K562 (cell line): ENCODE data around the gene GLOD4. TPM values are rescaled to one million over a fixed set of nuclear protein-coding genes. Genes with fewer than 3 reads are reported as not detected.
A peak's percentile ranks its signal among the peaks of the same experiment; 100 is the strongest.

Source experiments
- AFF1 ChIP-seq, 2 experiments: fragments of 450-650 bp; IDR thresholded peaks; 2 replicates each; pipeline ENCODE4 v1.6.1; 2018; ENCODE audit warnings: mild to moderate bottlenecking in 2 of 2, low read depth in 1 of 2; ENCODE audit not compliant: partially characterized antibody in 2 of 2
- CBFA2T3 ChIP-seq: fragments of 450-650 bp; IDR thresholded peaks from 2 replicates; pipeline ENCODE4 v1.6.1; 2017
- HDAC1 ChIP-seq, 2 experiments: fragments of 450-650 bp; IDR thresholded peaks; 2 replicates each; pipeline ENCODE4 v1.6.1; 2016 to 2017; ENCODE audit warnings: inconsistent platforms in 1 of 2, mild to moderate bottlenecking in 1 of 2, moderate library complexity in 1 of 2
- HMBOX1 ChIP-seq: sonication (generic); IDR thresholded peaks from 2 replicates; pipeline ENCODE4 v1.6.1; 2016
- KAT8 ChIP-seq: fragments of 450-650 bp; IDR thresholded peaks from 2 replicates; pipeline ENCODE4 v1.6.1; 2016; ENCODE audit warnings: low read depth, mild to moderate bottlenecking
- MTA1 ChIP-seq: fragments of 450-650 bp; IDR thresholded peaks from 2 replicates; pipeline ENCODE4 v1.6.1; 2017; ENCODE audit warnings: borderline replicate concordance
- NR1H2 ChIP-seq: sonication (generic); formaldehyde crosslinking; IDR thresholded peaks from 2 replicates; pipeline ENCODE4 v1.4.0; 2020; ENCODE audit warnings: mild to moderate bottlenecking, missing genetic modification reagents
- RB1 ChIP-seq: fragments of 450-650 bp; IDR thresholded peaks from 2 replicates; pipeline ENCODE4 v1.6.1; 2017; ENCODE audit warnings: low read depth, mild to moderate bottlenecking
- RBM14 ChIP-seq: fragments of 200-400 bp; formaldehyde crosslinking; IDR thresholded peaks from 2 replicates; pipeline ENCODE4 v1.6.1; 2018; ENCODE audit warnings: low read depth, mild to moderate bottlenecking, low read length, moderate library complexity, borderline replicate concordance; ENCODE audit not compliant: insufficient read depth
- TBL1XR1 ChIP-seq, 2 experiments: IDR thresholded peaks; 2 replicates each; pipeline ENCODE4 v1.6.1; 2012; ENCODE audit warnings: improper control_type of control experiment in 2 of 2, low read length in 2 of 2, mild to moderate bottlenecking in 1 of 2
- ZKSCAN3 ChIP-seq: fragments of 250-450 bp; sonication (Bioruptor Pico); IDR thresholded peaks from 2 replicates; pipeline ENCODE4 v1.4.0; 2020
- ZMIZ1 ChIP-seq, 2 experiments: fragments of 150-350 bp in 1 of 2; IDR thresholded peaks; 2 replicates each; pipeline ENCODE4 v1.6.1; 2012 to 2016; ENCODE audit warnings: low read depth in 2 of 2, low read length in 2 of 2, mild to moderate bottlenecking in 1 of 2, moderate library complexity in 1 of 2
- polyA plus RNA-seq, 8 experiments: library from polyadenylated mRNA; depleted of rRNA in 4 of 8; stranded (reverse) in 5 of 8; unstranded in 3 of 8; fragments of >200 nt; fragmentation: Nextera tagmentation in 2 of 8; fragmentation: Illumina TruSeq in 1 of 8; extraction: Ambion mirVana in 2 of 8; extraction: Trizol in 1 of 8; gene quantifications; 2 replicates each; pipeline versions ENCODE4 v1.2.1 to v1.2.3, GENCODE V29; 2011 to 2014; ENCODE audit warnings: inconsistent platforms in 1 of 8, missing spikeins in 1 of 8
- total RNA-seq, 7 experiments: library from RNA; depleted of rRNA in 6 of 7; stranded (reverse); fragments of >200 nt in 6 of 7; fragmentation: Illumina TruSeq in 2 of 7; extraction: Trizol in 2 of 7; gene quantifications; 2 replicates each; pipeline versions ENCODE4 v1.2.1 to v1.2.3, GENCODE V29; 2011 to 2021; ENCODE audit warnings: low replicate concordance in 1 of 7
- TF ChIP-seq, protein P1 (sequence below): IDR thresholded peaks from 2 replicates; pipeline ENCODE4 v1.6.1; 2014; ENCODE audit warnings: antibody characterized with exemption
- TF ChIP-seq, protein P2 (sequence below), 2 experiments: fragments of 450-650 bp in 1 of 2; sonication (generic) in 1 of 2; formaldehyde crosslinking; conservative IDR thresholded peaks; 2 replicates each; pipeline versions ENCODE4 v1.4.0 to v1.8.1; 2020 to 2022; ENCODE audit warnings: mild to moderate bottlenecking in 1 of 2, missing genetic modification reagents in 1 of 2

The GLOD4 gene
- total and polyA plus RNA-seq, 9 of the 15 experiments (the other 6 are each of a cell fraction or from before 2014, with no cell fraction given): 52.0 to 109 (median 64.9) TPM

DNA sequence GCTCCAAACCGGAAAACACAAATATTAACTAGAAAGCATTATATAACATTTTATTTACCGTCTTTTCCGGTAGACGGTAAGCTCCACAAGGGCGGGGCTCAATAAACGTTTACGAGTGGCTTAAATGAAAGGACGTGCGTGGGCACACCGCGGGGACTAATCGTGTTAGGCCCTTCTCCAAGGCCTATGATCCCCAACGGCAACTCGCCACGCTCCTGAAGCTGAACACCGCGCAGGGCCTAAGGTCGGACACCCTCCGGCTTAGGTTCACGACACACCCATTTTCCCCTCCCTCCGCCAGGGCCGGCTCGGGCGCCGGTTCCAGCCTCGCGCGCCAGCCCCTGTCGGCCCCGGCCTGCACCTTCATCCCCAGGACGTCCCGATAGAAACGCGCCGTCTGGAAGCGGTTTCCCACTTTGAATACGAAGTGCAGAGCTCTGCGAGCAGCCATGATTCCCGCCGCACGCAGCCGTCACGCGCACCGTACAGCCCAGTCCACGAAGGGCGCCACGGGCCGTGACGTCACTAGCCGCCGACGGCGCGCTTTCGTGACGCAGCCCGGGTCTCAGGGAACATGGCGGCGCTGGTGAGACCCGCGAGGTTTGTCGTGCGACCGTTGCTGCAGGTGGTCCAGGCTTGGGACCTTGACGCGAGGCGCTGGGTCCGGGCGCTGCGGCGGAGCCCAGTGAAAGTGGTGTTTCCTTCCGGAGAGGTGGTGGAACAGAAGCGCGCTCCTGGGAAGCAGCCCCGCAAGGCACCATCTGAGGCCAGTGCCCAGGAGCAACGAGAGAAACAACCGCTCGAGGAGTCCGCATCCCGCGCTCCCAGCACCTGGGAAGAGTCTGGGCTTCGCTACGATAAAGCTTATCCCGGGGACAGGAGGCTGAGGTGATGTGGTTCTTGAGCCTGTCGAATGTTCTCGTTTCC, at the start of gene GLOD4, which contains the start of gene MRM3 (continued):
- TF ChIP-seq AFF1 (IDR thresholded peaks at IDR 0.05; ENCODE audit: low read depth in 1 of 2, partially characterized antibody in 2 of 2) (no peak), TBL1XR1 (IDR thresholded peaks at IDR 0.05; ENCODE audit: low read length in 2 of 2) (peak in 1 of 2 experiments; percentile 96; a peak in 2 of 4 replicates), NR1H2 (CRISPR knock-in tag) (no peak), RBM14 (0 out of 2 replicates have a peak, but pooled peaks have one; percentile 49), MTA1 (peak; percentile 99), RB1 (peak; percentile 79; the same call in 1 of the 2 replicates), ZKSCAN3 (CRISPR knock-in tag) (no peak), HDAC1 (IDR thresholded peaks at IDR 0.05) (peak in 1 of 2 experiments; percentile 97; a peak in 2 of 4 replicates), KAT8 (no peak), HMBOX1 (no peak), ZMIZ1 (IDR thresholded peaks at IDR 0.05; ENCODE audit: low read depth in 2 of 2, low read length in 2 of 2) (no peak), CBFA2T3 (no peak)
- TF ChIP-seq, protein P1, sequence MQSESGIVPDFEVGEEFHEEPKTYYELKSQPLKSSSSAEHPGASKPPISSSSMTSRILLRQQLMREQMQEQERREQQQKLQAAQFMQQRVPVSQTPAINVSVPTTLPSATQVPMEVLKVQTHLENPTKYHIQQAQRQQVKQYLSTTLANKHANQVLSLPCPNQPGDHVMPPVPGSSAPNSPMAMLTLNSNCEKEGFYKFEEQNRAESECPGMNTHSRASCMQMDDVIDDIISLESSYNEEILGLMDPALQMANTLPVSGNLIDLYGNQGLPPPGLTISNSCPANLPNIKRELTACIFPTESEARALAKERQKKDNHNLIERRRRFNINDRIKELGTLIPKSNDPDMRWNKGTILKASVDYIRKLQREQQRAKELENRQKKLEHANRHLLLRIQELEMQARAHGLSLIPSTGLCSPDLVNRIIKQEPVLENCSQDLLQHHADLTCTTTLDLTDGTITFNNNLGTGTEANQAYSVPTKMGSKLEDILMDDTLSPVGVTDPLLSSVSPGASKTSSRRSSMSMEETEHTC: peak; percentile 83
- TF ChIP-seq, protein P2, sequence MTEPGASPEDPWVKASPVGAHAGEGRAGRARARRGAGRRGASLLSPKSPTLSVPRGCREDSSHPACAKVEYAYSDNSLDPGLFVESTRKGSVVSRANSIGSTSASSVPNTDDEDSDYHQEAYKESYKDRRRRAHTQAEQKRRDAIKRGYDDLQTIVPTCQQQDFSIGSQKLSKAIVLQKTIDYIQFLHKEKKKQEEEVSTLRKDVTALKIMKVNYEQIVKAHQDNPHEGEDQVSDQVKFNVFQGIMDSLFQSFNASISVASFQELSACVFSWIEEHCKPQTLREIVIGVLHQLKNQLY (CRISPR knock-in tag; conservative IDR thresholded peaks at IDR 0.05): no peak
